NCI-H1694 (cell line): ENCODE results near the gene DHRS2.

Experiments
- DNase-seq: peaks from one replicate; lab custom pipeline; 2025; lab: John Stamatoyannopoulos, UW

The DHRS2 gene

DNA sequence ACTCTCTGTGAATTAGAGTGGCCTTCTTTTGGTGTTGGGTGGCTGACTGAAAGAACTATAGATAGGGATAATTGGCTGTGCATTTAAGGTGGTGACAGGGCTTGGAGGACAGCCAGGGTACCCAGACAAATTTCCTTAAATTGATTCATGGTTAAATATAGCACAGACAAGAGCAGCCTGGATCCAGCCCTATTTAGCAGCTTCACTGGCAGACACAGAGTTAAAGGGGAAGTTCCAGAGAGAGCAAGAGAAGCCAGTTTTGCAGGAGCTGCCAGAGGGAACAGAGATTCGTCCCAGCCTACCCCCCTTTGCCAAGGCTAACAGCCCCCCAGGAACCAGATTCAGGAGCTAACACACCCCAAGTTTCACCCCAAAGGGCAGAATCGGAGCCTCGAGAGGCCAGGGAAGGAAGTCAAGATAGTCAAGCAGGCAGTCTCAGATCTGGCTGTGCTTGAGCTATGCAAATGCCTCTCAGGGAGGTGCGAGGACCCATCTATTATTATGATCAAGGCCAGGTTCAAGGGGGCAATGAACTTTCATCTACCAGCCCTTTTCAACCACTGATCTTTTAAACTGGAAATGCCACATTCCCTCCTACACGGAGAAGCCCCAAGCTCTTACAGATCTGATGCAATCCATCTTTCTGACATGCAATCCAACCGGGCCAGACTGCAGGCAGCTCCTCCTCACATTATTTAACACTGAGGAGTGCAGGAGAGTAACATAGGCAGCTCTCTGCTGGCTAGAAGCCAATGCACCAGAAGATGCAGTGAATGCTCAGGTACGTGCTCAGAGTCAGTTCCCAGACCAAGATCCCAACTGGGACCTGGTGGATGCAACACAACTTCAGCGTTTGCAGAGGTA lies 58.2 kb downstream of the DHRS2 start:
- no peak for DNase-seq
